CD4-positive, alpha-beta T cell treated with Interleukin-6 for 4 hours (primary cell): ENCODE results near the gene SHROOM2.
"Not testable (repeated sequence)": the region's sequence is repeated elsewhere in the genome, so short reads cannot be mapped to it uniquely, and the experiment has no call there.

Experiments
- DNase-seq: peaks from one replicate; pipeline ENCODE4 v3.0.0-alpha.2; 2020; ENCODE audit warnings: mixed read lengths

Gene SHROOM2

GRCh38 chrX:9832811-9833210 is 46.6 kb downstream of the SHROOM2 start:
- DNase-seq: no peak

GRCh38 chrX:9835585-9836210 is 49.5 kb downstream of the SHROOM2 start:
- no peak for DNase-seq

- DNase-seq: no peak
Observed at GRCh38 chrX:9842541-9842940, 56.3 kb downstream of the SHROOM2 start.

- no peak for DNase-seq
Observed at GRCh38 chrX:9844936-9845577, 58.8 kb downstream of the SHROOM2 start.

GRCh38 chrX:9845578-9845952 is 59.3 kb downstream of the SHROOM2 start:
- no peak for DNase-seq

- DNase-seq: no peak
Observed at GRCh38 chrX:9846631-9847030, 60.4 kb downstream of the SHROOM2 start.

- no peak for DNase-seq
Observed at GRCh38 chrX:9847071-9847470, 60.8 kb downstream of the SHROOM2 start.

GRCh38 chrX:9848718-9849479 is 62.7 kb downstream of the SHROOM2 start:
- DNase-seq: no peak

GRCh38 chrX:9851890-9852289 is 65.7 kb downstream of the SHROOM2 start:
- DNase-seq: no peak

GRCh38 chrX:9853307-9853706 is 67.1 kb downstream of the SHROOM2 start:
- DNase-seq: no peak

GRCh38 chrX:9855561-9856283 is 69.5 kb downstream of the SHROOM2 start:
- DNase-seq: no peak

- no peak for DNase-seq
Observed at GRCh38 chrX:9856588-9856987, 70.4 kb downstream of the SHROOM2 start.

GRCh38 chrX:9857575-9858474 is 71.6 kb downstream of the SHROOM2 start:
- DNase-seq: no peak

- not testable (repeated sequence) for DNase-seq
Observed at GRCh38 chrX:9858684-9859083, 72.5 kb downstream of the SHROOM2 start.

GRCh38 chrX:9859711-9860555 is 73.7 kb downstream of the SHROOM2 start:
- DNase-seq: no peak

GRCh38 chrX:9860826-9861225 is 74.6 kb downstream of the SHROOM2 start:
- DNase-seq: no peak

- no peak for DNase-seq
Observed at GRCh38 chrX:9861711-9862110, 75.5 kb downstream of the SHROOM2 start.

- DNase-seq: no peak
Observed at GRCh38 chrX:9862525-9862924, 76.3 kb downstream of the SHROOM2 start.

- DNase-seq: no peak
Observed at GRCh38 chrX:9862953-9863352, 76.7 kb downstream of the SHROOM2 start.

- no peak for DNase-seq
Observed at GRCh38 chrX:9864011-9864410, 77.8 kb downstream of the SHROOM2 start.

- no peak for DNase-seq
Observed at GRCh38 chrX:9865804-9866472, 79.7 kb downstream of the SHROOM2 start.
